ENCODE results near the gene EHMT2.

The EHMT2 gene

DNA sequence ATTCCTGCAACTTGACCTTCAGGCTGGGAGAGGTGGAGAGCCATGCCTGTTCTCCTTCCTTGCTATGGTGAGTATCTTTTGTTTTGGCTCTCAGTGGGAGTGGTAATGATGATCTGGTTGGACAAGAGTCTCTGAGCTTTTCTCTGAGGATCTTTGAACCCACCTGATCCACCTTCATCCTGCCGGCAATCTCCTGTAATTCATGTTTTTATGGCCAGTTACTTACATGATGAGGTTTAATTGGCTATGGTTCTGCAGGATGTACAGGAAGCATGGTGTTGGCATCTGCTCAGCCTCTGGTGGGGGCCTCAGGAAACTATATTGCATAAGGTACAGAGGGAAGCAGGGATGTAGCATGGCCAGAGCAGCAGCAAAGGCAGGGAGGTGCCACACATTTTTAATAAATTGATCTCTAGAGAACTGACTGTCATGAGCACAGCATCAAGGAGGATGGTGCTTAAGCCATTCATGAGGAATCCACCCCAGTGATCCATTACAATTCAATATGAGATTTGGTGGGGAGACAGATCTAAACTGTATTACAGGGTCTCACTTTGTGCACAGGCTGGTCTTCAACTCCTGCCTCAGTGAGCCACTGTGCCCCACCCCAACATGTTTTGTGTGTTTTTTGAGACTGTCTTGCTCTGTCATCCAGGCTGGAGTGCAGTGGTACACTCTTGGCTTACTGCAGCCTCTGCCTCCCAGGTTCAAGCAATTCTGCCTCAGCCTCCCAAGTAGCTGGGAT, 60.0 kb downstream of the EHMT2 start:
- no peak for DNase-seq (ENCODE audit: low spot score)

DNA sequence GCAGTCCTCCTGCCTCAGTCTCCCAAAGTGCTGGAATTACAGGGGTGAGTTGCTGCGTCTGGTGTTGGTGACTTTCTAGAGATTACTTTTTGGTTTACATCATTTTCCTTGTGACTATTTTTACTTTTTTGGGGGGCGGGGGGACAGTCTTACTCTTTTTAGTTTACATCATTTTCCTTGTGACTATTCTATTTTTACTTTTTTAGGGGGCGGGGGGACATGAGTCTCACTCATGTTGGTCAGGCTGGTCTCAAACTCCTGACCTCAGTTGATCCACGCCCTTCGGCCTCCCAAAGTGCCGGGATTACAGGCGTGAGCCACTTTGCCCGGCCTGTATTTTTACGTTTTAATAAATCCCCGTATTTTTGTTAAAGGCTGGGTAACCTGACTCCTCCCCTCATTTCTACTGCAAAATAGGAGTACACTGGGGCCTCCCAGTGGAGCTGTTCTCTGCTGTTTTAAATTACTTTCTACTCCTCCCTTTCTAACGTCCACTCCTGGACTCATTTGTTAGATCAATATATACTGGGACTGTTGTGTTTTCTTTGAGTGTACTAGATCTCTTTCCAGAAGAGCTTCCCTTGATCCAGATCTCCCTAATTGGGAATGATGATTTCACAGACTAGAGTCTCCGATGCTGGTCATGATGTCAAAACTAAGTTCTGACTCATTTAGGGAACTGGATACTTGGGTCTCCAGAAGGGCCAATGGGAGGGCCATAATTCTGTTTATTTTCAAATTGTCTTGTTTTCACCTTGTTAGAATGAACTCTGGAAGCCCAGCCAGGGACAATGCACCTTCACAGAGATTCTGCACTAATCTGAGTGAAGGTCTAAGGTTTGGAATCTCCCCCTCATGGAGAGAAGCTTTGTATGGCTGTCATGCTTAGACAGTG, 60.8 kb downstream of the EHMT2 start:
- DNase-seq (ENCODE audit: low spot score) = no peak

DNA sequence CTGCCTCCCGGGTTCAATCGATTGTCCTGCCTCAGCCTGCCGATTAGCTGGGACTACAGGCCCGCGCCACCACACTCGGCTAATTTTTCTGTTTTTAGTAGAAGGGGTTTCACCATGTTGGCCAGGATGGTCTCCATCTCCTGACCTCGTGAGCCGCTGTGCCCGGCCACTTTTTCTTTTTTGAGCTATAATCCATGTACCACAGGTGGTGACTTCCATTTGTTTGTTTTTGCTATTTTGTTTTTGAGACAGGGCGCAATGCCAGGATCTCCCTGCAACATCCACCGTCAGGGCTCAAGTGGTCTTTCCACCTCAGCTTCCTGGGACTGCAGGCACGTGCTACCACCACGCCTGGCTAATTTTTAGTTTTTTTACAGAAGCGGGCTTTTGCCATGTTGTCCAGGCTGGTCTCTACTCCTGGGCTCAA, 61.4 kb downstream of the EHMT2 start:
- no peak for DNase-seq (ENCODE audit: low spot score)

DNA sequence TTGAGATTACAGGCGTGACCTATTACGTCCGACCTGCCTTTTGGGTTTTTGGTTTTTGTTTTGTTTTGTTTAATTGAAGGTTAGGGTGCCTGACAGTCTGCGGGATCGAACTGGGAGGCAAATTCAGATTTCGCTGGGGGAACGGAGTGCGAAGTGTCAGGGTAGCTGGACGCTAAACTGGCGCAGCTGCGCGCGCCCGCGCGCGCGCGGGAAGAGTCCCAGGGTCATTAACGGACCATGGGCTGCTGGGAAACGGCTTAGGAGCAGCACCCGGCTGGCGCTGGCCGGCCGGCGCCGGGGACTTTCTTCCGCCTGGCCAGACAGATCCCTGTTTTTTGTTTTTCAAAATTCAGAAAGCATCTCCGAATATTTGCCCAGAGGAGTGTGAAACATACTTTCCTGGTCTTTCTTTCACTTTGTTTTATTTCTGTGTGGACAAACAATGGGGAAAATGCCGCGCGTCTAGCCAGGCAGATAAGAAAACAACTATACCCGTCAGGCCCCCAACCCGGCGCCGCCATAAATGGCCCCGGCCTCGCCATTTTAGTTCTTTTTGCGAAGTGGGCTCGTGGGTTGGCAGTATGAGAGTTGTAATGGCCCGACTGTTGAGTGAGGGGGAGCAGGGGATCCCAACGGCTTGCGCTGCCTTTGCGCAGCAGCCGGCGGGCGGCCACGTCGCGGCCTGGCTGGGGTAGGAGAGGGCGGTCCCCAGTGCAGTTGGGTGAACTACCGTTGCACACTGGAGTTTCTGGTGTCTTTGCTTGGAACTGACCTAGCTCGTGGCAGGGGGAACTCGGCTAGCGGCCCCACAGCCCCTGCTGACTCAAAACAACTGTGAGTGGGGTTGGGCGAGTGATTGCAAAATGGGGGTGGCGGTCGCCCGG, 62.9 kb downstream of the EHMT2 start:
- DNase-seq (ENCODE audit: low spot score) = peak; percentile 75

DNA sequence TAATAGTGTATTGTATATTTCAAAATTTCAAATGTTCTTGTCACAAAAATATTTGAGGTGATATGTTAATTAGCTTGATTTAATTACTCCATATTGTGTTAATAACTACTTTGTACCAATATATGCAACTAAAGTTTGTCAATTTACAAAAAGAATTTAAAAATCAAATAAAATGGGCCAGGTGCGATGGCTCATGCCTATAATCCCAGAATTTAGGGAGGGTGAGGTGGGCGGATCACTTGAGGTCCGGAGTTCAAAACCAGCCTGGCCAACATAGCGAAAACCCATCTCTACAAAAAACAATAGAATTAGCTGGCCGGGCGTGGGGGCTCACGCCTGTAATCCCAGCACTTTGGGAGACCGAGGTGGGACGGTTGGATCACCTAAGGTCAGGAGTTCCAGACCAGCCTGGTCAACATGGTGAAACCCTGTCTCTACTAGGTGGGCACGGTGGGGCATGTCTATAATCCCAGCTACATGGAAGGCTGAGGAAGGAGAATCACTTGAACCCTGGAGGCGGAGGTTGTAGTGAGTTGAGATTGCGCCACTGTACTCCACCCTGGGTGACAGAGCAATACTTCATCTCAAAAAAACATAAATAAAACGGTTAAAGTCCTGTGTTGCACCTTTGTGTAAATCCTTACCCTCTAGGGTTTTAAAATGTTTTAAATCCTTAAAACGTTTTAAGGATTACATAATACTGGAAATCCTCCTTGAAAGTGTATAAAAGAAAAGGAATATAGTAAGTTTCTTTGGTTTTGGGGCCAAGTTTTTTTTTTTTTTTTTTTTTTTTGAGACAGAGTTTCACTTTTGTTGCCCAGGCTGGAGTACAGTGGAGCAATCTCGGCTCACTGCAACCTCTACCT, 65.9 kb downstream of the EHMT2 start:
- no peak for DNase-seq (ENCODE audit: low spot score)

DNA sequence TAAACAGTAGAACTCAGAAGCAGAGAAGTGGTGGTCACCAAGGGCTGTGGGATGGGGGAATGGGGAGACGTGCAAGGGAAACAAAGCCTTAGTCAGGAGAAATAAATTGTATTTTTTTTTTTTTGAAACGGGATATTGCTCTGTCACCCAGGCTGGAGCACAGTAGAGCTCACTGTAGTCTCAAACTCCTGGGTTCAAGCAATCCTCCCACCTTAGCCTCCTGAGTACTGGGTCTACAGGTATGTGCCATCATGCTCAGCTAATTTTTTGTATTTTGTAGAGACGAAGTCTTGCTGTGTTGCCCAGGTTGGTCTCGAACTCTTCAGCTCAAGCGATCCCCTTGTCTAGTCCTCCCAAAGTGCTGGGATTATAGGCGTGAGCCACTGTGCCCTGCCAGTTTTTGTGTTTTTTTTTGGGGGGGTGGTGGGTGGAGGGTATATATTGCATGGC, 66.6 kb downstream of the EHMT2 start:
- no peak for DNase-seq (ENCODE audit: low spot score)
